Fibroblast of the aortic adventitia (primary cell): ENCODE data around the gene ITPR2. TPM values are rescaled to one million over a fixed set of nuclear protein-coding genes. Genes with fewer than 3 reads are reported as not detected.

Experiments
- DNase-seq: peaks from one replicate; pipeline ENCODE4 v3.0.0-alpha.2; 2010; ENCODE audit warnings: low read depth
- H3K4me3 ChIP-seq: 2 replicates; pipeline ENCODE4 v1.5.1; 2011; ENCODE audit warnings: low read depth, mild to moderate bottlenecking, control low read depth, low read length, moderate library complexity
- CTCF ChIP-seq: IDR thresholded peaks from 2 replicates; pipeline ENCODE4 v1.5.1; 2011; ENCODE audit warnings: mild to moderate bottlenecking, low read length, control low read depth, inconsistent platforms; ENCODE audit not compliant: insufficient read depth
- total RNA-seq: library from RNA; depleted of rRNA; stranded (reverse); fragments of >200 nt; gene quantifications from 2 replicates; pipeline ENCODE4 v1.2.3, GENCODE V29; 2012; ENCODE audit warnings: low replicate concordance

ITPR2 gene
- total RNA-seq, 1 donor = 15.5 TPM

- H3K4me3 ChIP-seq = no peak overlapping the region
- no peak for TF ChIP-seq CTCF
- DNase-seq = no peak
Observed at GRCh38 chr12:26740348-26740747, 92.6 kb downstream of the ITPR2 start.

GRCh38 chr12:26737487-26738030, 95.4 kb downstream of the ITPR2 start:
- no peak for TF ChIP-seq CTCF
- no peak overlapping the region for H3K4me3 ChIP-seq
- DNase-seq = no peak

GRCh38 chr12:26736563-26737486, 96.2 kb downstream of the ITPR2 start:
- H3K4me3 ChIP-seq = no peak overlapping the region
- TF ChIP-seq CTCF = no peak
- peak; percentile 57 for DNase-seq

- DNase-seq = no peak
- TF ChIP-seq CTCF = no peak
- H3K4me3 ChIP-seq = no peak overlapping the region
Observed at GRCh38 chr12:26735249-26735639, 97.8 kb downstream of the ITPR2 start.

- no peak overlapping the region for H3K4me3 ChIP-seq
- no peak for DNase-seq
- no peak for TF ChIP-seq CTCF
Observed at GRCh38 chr12:26734510-26735248, 98.3 kb downstream of the ITPR2 start.

GRCh38 chr12:26732005-26732908, 100.7 kb downstream of the ITPR2 start:
- TF ChIP-seq CTCF = no peak
- no peak for DNase-seq

More at GRCh38 chr12:26732005-26732908, 100.7 kb downstream of the ITPR2 start:
- no peak overlapping the region for H3K4me3 ChIP-seq
